Thyroid gland (tissue), 4 donors: ENCODE measurements around the gene SLC24A4.

Experiments
- POLR2A ChIP-seq, 2 donors: fragments of 450-650 bp; IDR thresholded peaks; one replicate each; pipeline ENCODE4 v1.6.1; 2017; ENCODE audit warnings: antibody characterized with exemption in 2 of 2, mild to moderate bottlenecking in 2 of 2, moderate library complexity in 1 of 2
- TF ChIP-seq, protein P1 (sequence below), 6 experiments: fragments of 200-600 bp in 3 of 6; fragments of 450-650 bp in 3 of 6; sonication (generic) in 3 of 6; IDR thresholded peaks; one replicate each; pipeline ENCODE4 v1.5.1; 2016 to 2019; ENCODE audit warnings: antibody characterized with exemption in 6 of 6, mild to moderate bottlenecking in 2 of 6, inconsistent platforms in 1 of 6, moderate library complexity in 1 of 6

DNA sequence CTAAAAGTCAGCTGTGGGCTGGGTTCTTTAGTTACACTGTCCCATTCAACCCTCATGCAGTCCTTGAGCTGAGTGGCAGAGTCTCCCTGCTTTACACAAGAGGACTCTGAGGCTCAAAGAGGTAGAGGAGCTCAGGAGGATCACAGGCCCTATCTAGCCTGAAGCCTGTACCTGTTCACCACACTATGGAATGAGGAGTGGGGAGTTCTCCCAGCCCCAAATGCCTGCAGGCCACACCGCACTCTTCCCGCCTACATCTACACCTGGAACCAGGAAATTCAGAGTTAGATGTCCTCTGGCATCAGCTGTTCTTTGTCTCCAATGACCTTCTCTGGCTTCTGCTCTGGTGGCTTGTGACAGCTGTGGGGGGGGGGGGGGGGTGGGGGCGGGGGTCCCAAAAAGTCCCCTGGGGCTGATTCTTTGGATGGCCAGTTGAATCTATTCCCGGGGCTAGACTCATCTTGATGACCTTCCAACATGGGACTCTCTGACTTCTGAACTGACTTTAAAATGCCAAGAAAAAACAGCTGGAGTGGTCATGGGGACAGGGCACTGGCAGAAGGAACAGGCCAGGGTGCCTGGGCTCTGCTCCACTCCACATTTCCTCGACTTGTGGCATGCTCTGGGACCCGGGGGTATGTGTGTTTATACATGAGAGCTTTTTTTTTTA lies 221.2 kb downstream of the SLC24A4 start:
- TF ChIP-seq, protein P1, sequence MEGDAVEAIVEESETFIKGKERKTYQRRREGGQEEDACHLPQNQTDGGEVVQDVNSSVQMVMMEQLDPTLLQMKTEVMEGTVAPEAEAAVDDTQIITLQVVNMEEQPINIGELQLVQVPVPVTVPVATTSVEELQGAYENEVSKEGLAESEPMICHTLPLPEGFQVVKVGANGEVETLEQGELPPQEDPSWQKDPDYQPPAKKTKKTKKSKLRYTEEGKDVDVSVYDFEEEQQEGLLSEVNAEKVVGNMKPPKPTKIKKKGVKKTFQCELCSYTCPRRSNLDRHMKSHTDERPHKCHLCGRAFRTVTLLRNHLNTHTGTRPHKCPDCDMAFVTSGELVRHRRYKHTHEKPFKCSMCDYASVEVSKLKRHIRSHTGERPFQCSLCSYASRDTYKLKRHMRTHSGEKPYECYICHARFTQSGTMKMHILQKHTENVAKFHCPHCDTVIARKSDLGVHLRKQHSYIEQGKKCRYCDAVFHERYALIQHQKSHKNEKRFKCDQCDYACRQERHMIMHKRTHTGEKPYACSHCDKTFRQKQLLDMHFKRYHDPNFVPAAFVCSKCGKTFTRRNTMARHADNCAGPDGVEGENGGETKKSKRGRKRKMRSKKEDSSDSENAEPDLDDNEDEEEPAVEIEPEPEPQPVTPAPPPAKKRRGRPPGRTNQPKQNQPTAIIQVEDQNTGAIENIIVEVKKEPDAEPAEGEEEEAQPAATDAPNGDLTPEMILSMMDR (IDR thresholded peaks at IDR 0.05) = no peak
- no peak for TF ChIP-seq POLR2A (IDR thresholded peaks at IDR 0.05)
